Colon (tissue), 2 donors: ENCODE measurements around the gene MAFG.

Experiments used
- FAIRE-seq: peaks from 2 replicates; lab custom pipeline; 2012; peaks lifted over from hg19 to GRCh38; lab: Jason Lieb, UNC
- donor health status: control.
- donor health status: control.

Gene MAFG

DNA sequence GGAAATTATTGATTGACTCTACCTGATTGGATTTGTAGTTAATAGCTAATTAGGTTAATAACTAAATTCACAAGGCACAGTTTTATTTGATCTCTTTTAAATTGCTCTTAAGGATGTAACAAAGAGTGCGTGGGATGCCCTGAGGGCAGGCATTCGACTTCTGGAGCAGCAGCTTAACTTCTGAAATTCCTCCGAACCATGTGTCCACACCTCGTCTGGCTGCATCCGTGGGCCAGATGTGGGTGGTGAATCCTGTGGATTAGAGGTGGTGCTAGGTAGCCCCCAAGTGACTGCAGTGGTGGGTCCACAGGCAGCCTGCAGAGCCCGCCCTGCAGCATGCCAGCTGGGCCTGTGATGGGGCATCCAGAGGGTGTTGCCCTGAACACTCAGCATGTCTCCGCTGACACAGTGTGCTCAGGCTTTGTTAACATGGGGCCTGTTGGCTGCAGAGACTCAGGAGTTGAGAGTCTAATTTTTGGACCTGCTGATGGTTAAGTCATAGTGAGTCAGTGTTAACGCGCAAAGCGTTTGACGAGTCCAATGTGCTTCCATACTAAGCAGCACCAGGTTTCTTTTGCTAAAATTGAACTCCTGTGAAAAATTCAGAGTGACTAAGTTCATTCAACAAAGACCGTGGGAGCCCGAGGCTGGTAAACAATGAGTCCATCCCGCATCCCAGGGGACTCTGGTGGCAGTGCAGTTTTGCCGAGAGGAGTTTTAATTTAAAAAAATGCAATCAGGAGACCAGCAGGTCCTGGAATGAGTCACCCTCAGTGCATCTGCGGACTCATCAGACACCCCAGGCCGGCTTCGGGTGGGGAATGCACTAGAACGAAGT, 29.3 kb downstream of the MAFG start:
- FAIRE-seq: no peak

DNA sequence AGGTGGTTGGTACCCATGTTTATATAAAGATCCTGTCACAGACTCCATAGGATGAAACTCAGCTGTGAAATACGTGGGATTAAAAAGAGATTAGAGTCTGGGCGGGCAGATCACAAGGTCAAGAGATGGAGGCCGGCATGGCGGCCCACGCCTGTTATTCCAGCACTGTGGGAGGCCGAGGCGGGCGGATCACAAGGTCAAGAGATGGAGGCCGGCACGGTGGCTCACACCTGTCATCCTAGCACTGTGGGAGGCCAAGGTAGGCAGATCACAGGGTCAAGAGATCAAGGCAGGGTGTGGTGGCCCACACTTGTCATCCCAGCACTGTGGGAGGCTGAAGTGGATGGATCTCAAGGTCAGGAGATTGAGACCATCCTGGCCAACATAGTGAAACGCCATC, 32.1 kb downstream of the MAFG start:
- no peak for FAIRE-seq

DNA sequence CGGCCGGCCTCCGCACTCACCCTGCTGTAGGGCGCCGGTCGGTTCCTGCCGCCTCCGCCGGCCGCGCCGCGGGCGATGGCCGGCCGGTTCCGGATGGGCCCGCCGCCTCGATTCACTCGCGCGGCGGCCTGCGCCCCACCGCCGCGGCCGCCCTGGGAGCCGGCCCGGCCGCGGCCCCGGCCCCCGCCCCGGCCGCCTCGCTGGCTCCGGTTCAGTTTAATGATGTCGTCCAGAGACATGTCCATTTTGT, 36.3 kb downstream of the MAFG start:
- no peak for FAIRE-seq

- no peak for FAIRE-seq
These were observed 36.9 kb downstream of the MAFG start for GRCh38 chr17:81890447-81891302.

DNA sequence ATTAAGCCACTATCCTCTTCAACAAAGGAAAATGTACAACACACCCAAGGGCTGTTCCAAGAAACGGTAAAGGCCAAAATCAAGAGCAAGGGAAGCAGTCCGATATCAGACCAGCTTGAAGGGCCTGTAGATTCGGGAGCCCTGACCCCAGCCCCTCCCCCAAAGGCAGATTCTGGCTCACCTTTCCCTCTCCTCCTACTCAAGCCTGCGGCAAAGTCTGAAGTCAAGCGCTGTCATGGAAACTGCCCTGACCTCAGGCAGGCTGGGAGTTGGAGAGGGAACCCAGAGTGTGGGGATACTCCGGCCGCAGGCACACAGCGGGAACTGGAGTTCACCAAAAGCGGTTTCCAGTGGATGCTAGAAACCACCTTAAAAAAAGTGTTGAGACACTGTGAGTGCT, 37.9 kb downstream of the MAFG start:
- FAIRE-seq: no peak

- FAIRE-seq: no peak
These were observed 38.4 kb downstream of the MAFG start for GRCh38 chr17:81888988-81889595.

DNA sequence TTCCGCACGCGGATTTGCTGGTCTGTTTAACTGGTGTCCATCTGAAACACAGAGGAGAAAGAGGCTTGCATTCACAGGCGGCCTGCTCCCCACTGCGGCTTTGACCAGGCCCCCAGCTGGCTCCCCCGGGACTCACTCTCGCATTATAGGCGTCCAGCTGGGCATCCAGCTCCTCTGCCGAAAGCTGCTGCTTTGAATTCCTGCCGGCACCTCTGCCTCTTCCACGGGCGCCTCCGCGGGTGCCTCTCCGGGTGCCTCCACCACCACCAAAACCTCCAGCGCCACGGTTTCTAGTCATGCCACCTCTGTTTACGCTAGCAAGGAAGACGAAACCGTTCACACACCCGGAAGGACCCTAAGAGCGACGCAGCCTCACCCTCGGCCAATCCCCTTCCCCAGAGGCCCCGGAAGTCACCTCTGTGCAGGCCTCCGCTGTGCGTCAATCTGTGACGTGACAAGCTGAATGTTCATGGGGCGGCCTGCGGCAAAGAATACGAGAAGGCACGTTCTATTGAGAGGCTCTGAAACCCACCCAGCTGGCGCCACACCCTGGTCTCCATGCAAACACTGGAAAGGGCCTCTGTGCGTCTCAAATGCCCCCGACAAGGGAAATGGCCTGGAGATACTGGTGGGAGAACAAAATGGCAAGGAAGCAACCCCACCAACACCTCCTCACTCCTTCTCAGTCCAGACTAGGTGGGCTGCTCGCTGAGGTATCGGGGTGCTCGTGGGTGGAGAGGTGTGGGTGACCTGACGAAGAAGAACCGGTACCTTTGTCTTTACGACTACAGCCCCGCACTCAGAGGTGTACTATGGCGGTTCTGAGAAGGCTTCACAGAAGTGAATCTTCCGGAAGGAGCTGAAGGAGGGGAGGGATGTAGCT, 39.2 kb downstream of the MAFG start:
- FAIRE-seq: no peak

DNA sequence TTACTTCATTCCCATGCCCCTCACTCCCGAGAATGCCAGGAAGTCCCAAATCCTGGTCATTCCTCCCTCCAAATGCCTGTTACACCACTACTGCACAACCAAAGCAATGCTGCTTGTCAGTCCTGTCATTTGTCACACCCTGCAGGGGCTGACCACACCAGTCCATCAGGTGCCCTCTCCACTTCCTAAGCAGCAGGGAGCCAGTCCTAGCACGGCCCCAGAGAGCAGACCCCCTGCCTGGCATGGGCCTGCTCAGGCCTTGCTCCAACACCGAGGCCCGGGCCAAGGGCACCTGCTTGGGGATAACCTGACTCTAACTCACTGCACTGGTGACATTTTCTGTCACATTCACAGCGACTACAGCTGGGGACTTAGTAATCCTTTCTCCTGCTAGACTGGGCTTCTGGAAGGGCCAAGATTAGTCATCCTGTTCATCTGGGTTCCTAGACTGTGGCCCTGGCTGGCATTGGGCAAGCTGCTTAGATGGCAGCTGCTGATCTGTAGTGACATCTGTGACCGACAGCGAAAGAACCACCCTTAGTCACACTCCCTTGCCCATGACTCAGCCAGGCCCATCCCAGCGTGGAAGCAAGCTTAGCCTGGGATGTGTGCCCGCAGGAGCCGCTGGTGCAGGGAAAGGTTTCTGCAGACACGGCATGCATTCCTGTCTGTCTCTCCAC, 41.5 kb downstream of the MAFG start:
- no peak for FAIRE-seq

GRCh38 chr17:81885454-81885853, 42.1 kb downstream of the MAFG start:
- FAIRE-seq: no peak

DNA sequence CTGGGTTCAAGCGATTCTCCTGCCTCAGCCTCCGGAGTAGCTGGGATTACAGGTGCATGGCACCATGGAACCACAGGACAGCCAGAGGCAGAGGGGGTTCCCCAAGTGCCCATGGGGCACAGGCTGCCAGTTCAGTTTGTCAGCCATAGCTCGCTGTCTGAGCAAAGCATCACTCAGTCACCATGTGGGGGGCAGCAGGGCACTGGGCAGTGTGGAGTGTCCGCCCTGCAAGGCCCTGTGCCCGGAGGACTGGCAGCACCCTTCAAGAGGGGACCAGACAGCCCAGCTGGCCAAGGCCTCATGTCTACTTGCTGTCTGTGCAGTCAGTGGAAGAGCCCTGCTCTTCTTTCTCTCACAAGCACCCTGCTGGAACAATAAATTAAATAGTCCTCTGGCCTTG, 42.6 kb downstream of the MAFG start:
- no peak for FAIRE-seq

DNA sequence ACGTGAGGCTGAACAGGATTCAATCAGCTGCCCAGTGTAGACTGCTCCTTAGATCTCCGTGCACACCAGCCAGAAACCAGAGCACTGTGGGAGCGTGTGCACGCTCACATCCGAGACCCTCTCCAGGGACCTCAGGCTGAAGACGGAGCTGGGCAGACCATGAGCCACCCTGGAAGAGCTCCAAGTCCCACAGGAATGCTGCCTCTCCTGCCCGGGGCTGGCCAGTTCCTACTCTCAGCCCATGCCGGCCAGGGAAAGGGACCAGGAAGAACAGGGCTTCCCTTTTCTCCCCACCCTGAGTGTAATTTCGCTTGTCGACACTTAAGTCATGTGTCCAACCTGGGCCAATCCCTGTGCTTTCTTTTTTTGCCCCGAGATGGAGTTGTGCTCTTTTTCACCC, 43.0 kb downstream of the MAFG start:
- FAIRE-seq: no peak

DNA sequence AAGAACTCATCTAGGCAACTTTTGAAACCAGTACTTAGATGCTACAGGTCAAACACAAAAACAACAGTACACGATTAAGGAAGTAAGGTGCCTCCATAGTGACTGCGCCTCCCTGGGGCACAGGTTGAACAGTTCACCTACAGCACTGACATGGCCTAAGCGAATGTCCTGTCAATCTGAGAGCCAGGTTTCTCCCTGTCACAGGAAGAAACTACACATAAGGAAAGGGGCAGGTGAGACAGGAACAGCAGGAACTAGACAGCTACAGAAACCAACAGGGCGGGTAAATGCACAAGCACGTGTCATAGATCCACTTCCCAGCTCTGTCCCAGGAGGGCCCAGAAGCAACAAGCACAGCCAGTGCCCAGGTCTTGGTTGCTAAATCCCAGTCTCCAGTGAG, 48.4 kb downstream of the MAFG start:
- FAIRE-seq: no peak

DNA sequence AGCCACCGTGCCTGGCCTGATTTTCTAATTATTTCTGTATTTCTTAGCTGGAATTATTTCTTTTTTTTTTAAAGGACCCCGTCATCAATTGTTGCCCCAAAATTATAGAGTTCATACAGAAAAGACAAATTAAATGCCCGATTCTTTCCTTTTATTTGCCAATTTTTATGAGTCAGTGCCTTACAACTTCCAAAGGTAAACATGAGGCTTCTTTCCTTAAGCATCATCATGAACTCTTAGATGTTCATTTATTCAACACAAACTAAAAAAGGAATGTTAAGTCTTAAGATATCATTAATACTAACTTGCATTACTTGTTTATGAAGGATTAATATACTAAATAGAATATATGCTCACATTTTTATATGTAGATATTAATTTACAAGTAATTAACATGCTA, 49.2 kb downstream of the MAFG start:
- FAIRE-seq: no peak

DNA sequence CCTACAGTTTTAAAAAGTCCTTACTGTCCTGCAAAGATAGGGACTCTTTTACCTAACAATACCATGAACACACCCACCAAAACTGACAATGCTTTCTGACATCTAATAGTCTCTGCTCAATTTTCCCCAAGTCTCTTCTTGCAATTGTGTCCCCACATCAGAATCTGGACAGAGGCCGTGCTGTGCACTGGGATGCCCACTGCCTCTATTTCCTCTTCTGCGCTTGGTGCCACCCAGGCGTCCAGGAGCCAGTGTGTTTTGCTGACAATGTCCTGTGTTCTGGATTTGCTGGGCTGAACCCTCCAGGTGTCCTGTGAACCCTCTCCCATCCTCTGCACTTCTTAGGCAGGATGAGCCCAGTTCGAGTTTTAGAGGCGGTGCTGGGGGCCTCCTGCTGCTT, 50.0 kb downstream of the MAFG start:
- FAIRE-seq: no peak

- no peak for FAIRE-seq
These were observed 55.9 kb downstream of the MAFG start for GRCh38 chr17:81871387-81872230.

GRCh38 chr17:81870981-81871386, 56.6 kb downstream of the MAFG start, which contains the start of gene ARHGDIA:
Gene ARHGDIA (minus strand): TSS chr17:81871337. CDS start chr17:81869930, 1,407 bp downstream.
- FAIRE-seq: no peak

GRCh38 chr17:81870131-81870980, 57.2 kb downstream of the MAFG start:
- no peak for FAIRE-seq

DNA sequence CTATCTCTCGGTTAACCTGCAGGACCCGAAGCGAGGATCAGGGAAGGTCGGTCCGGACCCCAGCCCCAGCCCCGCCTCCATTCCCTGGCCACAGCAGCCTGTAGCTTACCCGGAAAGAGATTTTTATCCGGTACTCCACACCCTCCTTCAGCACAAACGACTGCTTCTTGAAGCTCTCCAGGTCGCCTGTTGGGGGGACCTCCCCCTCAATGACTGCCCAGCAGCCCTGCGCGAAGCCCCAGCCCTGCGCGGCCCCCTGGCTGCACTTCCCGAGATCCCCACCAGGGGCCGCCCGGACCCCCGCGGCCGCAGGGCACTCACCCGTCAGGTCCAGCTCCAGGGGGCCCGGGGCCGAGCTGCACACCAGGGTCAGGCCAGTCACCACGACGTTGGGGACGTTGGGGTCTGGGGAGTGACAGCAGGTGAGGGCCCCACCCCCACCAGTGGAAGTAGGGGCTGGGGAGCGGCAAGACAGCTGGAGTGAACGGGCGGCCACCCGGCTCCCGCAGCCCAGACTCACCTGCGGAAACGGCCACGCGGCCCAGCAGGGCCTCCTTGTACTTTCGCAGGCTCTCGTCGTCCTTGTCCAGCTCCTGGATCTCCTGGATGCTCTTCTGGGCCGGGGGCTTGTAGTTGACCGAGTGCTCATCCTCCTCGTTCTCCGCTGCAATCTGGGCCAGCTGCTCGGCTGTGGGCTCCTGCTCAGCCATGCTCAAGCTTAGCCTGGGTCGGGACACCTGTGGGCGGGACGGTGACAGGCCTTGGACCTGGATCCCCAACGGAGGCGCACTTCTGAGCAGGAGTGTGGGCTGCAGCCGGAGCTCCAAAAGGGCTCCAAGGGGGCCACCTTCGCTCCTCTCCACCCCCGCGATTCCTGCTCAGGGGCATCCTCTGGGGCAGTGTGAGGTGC, 58.1 kb downstream of the MAFG start:
- no peak for FAIRE-seq
